Mesendoderm (in vitro differentiated cells): ENCODE measurements around the gene DLK1.

Source experiments
- DNase-seq: peaks from one replicate; pipeline ENCODE4 v3.0.0; 2013
- H2AK5ac ChIP-seq: 2 replicates; pipeline ENCODE4 v1.6.1; 2013; ENCODE audit warnings: low read length, inconsistent platforms
- H2BK120ac ChIP-seq: 2 replicates; pipeline ENCODE4 v1.6.1; 2013; ENCODE audit warnings: low read depth, mild to moderate bottlenecking, low read length, moderate library complexity, mixed read lengths
- H2BK15ac ChIP-seq: replicated peaks from 2 replicates; pipeline ENCODE4 v1.6.1; 2013; ENCODE audit warnings: low read depth, mild to moderate bottlenecking, moderate library complexity
- H2BK5ac ChIP-seq: 2 replicates; pipeline ENCODE4 v1.6.1; 2013; ENCODE audit warnings: low read length, inconsistent platforms
- H3K18ac ChIP-seq: 2 replicates; pipeline ENCODE4 v1.6.1; 2013; ENCODE audit warnings: mild to moderate bottlenecking, low read length, mixed read lengths
- H3K23ac ChIP-seq: one replicate; pipeline ENCODE4 v1.6.1; 2013; ENCODE audit warnings: low read length
- H3K27ac ChIP-seq: 2 replicates; pipeline ENCODE4 v1.5.1; 2013; ENCODE audit warnings: low read depth, mild to moderate bottlenecking, inconsistent platforms, low read length, moderate library complexity
- H3K27me3 ChIP-seq: 2 replicates; pipeline ENCODE4 v1.6.1; 2013; ENCODE audit warnings: low read length, control low read depth, mild to moderate bottlenecking, inconsistent platforms; ENCODE audit not compliant: insufficient read depth, poor library complexity
- H3K36me3 ChIP-seq: 2 replicates; pipeline ENCODE4 v1.6.1; 2013; ENCODE audit warnings: low read length, inconsistent platforms; ENCODE audit not compliant: control insufficient read depth, insufficient read depth
- H3K4ac ChIP-seq: one replicate; pipeline ENCODE4 v1.6.1; 2013; ENCODE audit warnings: low read depth, mild to moderate bottlenecking, low read length, moderate library complexity
- H3K4me1 ChIP-seq: 2 replicates; pipeline ENCODE4 v1.6.1; 2013; ENCODE audit warnings: low read depth, low read length, inconsistent platforms; ENCODE audit not compliant: control insufficient read depth
- H3K4me2 ChIP-seq: 2 replicates; pipeline ENCODE4 v1.6.1; 2013; ENCODE audit warnings: low read length
- H3K4me3 ChIP-seq: 2 replicates; pipeline ENCODE4 v1.5.1; 2013; ENCODE audit warnings: mild to moderate bottlenecking, low read length
- H3K56ac ChIP-seq: one replicate; pipeline ENCODE4 v1.6.1; 2013; ENCODE audit warnings: low read length
- H3K79me1 ChIP-seq: 2 replicates; pipeline ENCODE4 v1.6.1; 2013; ENCODE audit warnings: low read length, inconsistent platforms
- H3K79me2 ChIP-seq: 2 replicates; pipeline ENCODE4 v1.6.1; 2013; ENCODE audit warnings: mild to moderate bottlenecking, low read length; ENCODE audit not compliant: control insufficient read depth, insufficient read depth
- H3K9ac ChIP-seq: 2 replicates; pipeline ENCODE4 v1.6.1; 2013; ENCODE audit warnings: low read length, inconsistent platforms
- H4K5ac ChIP-seq: one replicate; pipeline ENCODE4 v1.6.1; 2013; ENCODE audit warnings: low read length
- H4K8ac ChIP-seq: one replicate; pipeline ENCODE4 v1.6.1; 2013; ENCODE audit warnings: low read depth, mild to moderate bottlenecking, control low read depth, low read length, moderate library complexity
- WGBS: extraction: QIAGEN DNeasy Blood & Tissue Kit; methylation state at CpG from one replicate; pipeline ENCODE4 v1.1.7; 2013; ENCODE audit warnings: low lambda C conversion rate, missing lambda C conversion rate; ENCODE audit not compliant: insufficient coverage; ENCODE audit errors: extremely low coverage; 5-methylcytosine and 5-hydroxymethylcytosine counted together

Gene DLK1

DNA sequence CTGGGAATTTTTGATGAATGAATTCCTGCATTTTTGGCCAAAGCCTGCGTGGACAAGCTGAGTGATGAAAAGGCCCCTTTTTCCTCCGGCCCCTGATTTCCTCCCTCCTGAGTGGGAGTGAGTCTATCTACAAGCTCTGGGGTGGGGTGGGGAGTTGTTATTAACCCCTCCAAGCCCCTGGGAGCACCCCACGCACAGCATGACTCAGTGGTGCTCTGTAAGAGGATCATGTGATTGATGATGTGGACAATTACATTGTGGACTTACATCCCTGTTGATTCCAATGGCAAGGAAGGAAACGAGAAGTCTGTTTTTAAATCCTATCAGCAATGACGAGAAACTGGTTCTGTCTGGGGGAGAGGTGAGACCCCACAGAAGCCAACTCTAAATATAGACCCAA lies 5.1 kb upstream of the DLK1 start:
- no peak overlapping the region for H2BK120ac ChIP-seq
- no CpG with 5 or more reads among the region's 5 CpGs for whole genome bisulfite sequencing
- no peaks in the 10 kb centered on the region for H3K79me2 ChIP-seq
- no peak overlapping the region for H2BK15ac ChIP-seq
- H3K56ac ChIP-seq = no peak overlapping the region
- no peak overlapping the region for H3K9ac ChIP-seq
- no peak overlapping the region for H2AK5ac ChIP-seq
- no peak overlapping the region for H3K4me2 ChIP-seq
- no peak overlapping the region for H3K4me3 ChIP-seq
- H4K8ac ChIP-seq = no peak overlapping the region
- H3K36me3 ChIP-seq = no peaks in the 10 kb centered on the region
- no peak overlapping the region for H3K4ac ChIP-seq
- peaks cover 3% of the 10 kb centered on the region for H3K4me1 ChIP-seq
- no peak overlapping the region for H3K27ac ChIP-seq
- H3K79me1 ChIP-seq = no peaks in the 10 kb centered on the region
- no peak overlapping the region for H3K18ac ChIP-seq
- no peak for DNase-seq
- no peak overlapping the region for H2BK5ac ChIP-seq
- H4K5ac ChIP-seq = no peak overlapping the region
- no peak overlapping the region for H3K23ac ChIP-seq
- peaks cover 6% of the 10 kb centered on the region for H3K27me3 ChIP-seq

DNA sequence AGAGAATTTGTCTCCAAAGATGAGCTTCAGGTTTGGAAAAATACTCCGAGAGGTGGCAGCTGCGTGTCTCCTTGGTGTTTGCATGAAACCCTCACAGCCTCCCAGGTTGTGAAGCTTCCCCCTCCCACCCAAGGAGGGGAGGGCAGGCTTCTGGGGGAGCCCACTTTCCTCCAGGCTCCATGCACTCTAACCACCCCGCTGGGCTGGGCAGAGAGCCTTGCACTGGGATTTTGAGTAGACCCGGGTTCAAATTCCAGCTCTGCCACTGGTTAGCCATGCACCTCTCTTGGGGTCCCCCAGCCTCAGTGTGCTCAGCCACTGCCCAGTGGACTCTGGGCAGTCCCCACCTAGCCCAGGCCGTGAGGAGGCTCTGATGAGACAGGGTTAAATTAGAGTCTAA lies 4.3 kb upstream of the DLK1 start:
- Histone ChIP-seq H3K18ac (no peak overlapping the region), H3K9ac (no peak overlapping the region), H2BK5ac (no peak overlapping the region), H3K27me3 (peaks cover 12% of the 10 kb centered on the region), H2BK15ac (no peak overlapping the region), H3K56ac (no peak overlapping the region), H4K5ac (no peak overlapping the region), H3K4me3 (no peak overlapping the region), H3K4ac (no peak overlapping the region), H2BK120ac (no peak overlapping the region), H3K23ac (no peak overlapping the region), H3K27ac (no peak overlapping the region), H3K79me1 (no peaks in the 10 kb centered on the region), H3K4me2 (no peak overlapping the region), H3K4me1 (peaks cover 3% of the 10 kb centered on the region), H3K79me2 (no peaks in the 10 kb centered on the region), H2AK5ac (no peak overlapping the region), H3K36me3 (no peaks in the 10 kb centered on the region), H4K8ac (no peak overlapping the region)
- no peak for DNase-seq
- WGBS = no CpG with 5 or more reads among the region's 5 CpGs

DNA sequence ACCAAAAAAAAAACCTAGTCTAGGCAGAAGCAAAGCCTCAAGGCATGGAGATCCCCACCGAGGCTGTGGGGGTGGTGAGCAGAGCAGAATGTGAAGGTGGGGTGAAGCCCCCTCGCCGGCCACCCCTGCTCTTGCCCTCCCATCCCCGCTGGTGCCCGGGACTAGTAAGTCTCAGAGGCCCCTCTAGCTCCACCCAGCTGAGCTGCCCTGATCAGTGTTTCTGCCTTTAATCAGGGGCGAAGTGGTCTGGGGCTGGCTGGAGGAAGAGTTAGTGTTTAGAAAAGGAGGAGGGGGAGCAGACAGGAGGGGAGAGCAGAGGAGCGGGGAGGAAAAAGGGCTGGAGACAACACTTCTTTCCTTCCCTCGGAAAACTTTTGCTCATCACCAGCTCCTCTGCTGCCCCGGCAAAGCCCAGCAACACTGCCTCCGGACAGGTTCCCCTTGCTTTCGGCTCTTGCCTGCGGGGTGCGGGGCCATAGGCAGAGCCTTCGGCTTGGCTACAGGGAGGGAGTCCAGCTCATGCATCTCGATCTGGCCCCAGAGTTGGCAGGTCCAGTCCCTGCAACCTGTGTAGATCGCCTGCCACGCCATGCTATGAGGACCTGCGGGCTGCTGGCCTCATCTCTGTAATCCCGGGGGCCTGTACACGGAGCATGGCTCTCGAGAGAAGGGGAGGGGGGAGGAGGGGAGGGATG lies 3.4 kb upstream of the DLK1 start:
- peaks cover 21% of the 10 kb centered on the region for H3K27me3 ChIP-seq
- H3K18ac ChIP-seq = no peak overlapping the region
- no peak overlapping the region for H3K27ac ChIP-seq
- no peak overlapping the region for H3K9ac ChIP-seq
- H2BK5ac ChIP-seq = no peak overlapping the region
- no peak overlapping the region for H2AK5ac ChIP-seq
- no peak overlapping the region for H3K56ac ChIP-seq
- H4K5ac ChIP-seq = no peak overlapping the region
- H3K23ac ChIP-seq = no peak overlapping the region
- no peak overlapping the region for H4K8ac ChIP-seq
- WGBS = no CpG with 5 or more reads among the region's 21 CpGs
- no peak overlapping the region for H2BK120ac ChIP-seq
- H2BK15ac ChIP-seq = no peak overlapping the region
- no peak overlapping the region for H3K4ac ChIP-seq
- H3K4me3 ChIP-seq = no peak overlapping the region
- H3K79me1 ChIP-seq = no peaks in the 10 kb centered on the region
- DNase-seq = no peak
- no peaks in the 10 kb centered on the region for H3K36me3 ChIP-seq
- no peaks in the 10 kb centered on the region for H3K79me2 ChIP-seq
- H3K4me2 ChIP-seq = no peak overlapping the region
- peaks cover 3% of the 10 kb centered on the region for H3K4me1 ChIP-seq

DNA sequence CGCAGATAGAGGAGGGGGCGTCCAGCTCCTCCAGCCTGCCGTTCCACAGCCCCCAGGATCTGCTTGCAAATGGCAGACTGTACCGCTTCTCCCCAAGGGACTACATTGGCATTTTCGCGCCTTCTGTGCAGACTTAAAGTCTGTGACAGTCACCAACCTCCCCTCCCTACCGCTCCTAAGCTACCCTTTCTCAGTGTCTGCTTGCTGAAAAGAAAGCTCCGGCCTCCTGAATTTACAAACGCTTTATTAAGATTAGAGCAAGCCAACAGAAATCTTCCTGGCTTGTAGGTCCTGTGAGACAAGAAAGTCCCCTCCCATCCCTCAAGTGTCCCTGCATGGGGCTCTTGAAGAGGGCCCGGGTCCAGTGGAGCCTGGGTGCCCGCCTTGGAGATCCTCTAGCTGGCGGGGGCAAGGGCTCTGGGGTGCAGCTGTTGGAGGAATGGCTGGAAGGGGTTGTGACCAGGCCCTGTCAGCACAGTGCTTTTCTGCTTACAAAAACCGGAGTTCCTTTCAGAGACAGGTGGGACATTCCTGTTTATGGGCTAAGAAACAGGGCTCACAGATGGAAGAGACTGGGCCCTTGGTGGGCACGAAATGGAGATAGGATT lies 2.8 kb upstream of the DLK1 start:
- Histone ChIP-seq H3K4me3 (no peak overlapping the region), H4K5ac (no peak overlapping the region), H3K18ac (no peak overlapping the region), H3K4me2 (no peak overlapping the region), H3K79me1 (no peaks in the 10 kb centered on the region), H3K27ac (no peak overlapping the region), H2BK120ac (no peak overlapping the region), H4K8ac (no peak overlapping the region), H3K36me3 (no peaks in the 10 kb centered on the region), H2BK5ac (no peak overlapping the region), H3K79me2 (no peaks in the 10 kb centered on the region), H3K56ac (no peak overlapping the region), H2AK5ac (no peak overlapping the region), H3K4ac (no peak overlapping the region), H3K23ac (no peak overlapping the region), H3K9ac (no peak overlapping the region), H3K4me1 (no peaks in the 10 kb centered on the region), H2BK15ac (no peak overlapping the region), H3K27me3 (peaks cover 21% of the 10 kb centered on the region)
- no peak for DNase-seq
- no CpG with 5 or more reads among the region's 14 CpGs for WGBS

DNA sequence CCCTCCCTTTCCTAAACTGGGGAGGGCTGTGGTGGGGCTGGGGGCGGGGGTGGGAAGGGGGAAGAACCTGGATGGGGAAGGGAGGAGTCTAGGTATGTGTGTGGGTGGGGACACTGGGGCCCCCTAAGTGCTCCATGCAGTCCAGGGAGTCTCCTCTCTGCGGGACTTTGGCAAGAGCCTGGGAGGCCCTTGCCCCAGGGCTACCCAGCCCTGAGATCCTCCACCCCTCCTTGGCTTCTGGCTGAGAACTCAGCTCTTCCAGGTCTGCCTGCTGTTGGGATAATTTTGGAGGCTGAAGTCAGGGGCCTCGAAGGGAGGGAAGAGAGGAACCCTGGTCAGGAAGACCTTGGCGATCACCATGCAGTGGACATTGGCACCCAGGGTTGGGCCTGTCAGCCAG lies 2.2 kb upstream of the DLK1 start:
- Histone ChIP-seq H4K5ac (no peak overlapping the region), H2AK5ac (no peak overlapping the region), H2BK120ac (no peak overlapping the region), H3K4me1 (no peaks in the 10 kb centered on the region), H3K27ac (no peak overlapping the region), H3K9ac (no peak overlapping the region), H3K79me2 (no peaks in the 10 kb centered on the region), H3K4me2 (no peak overlapping the region), H3K18ac (no peak overlapping the region), H4K8ac (no peak overlapping the region), H3K56ac (no peak overlapping the region), H3K27me3 (peaks cover 21% of the 10 kb centered on the region), H3K79me1 (no peaks in the 10 kb centered on the region), H3K4me3 (no peak overlapping the region), H3K36me3 (no peaks in the 10 kb centered on the region), H3K4ac (no peak overlapping the region), H3K23ac (no peak overlapping the region), H2BK5ac (no peak overlapping the region), H2BK15ac (no peak overlapping the region)
- DNase-seq = no peak
- WGBS = no CpG with 5 or more reads among the region's 4 CpGs
